Bronchial epithelial cell (primary cell): ENCODE results near the gene NMB. TPM values are rescaled to one million over a fixed set of nuclear protein-coding genes. Genes with fewer than 3 reads are reported as not detected.
"Not testable (repeated sequence)": the region's sequence is repeated elsewhere in the genome, so short reads cannot be mapped to it uniquely, and the experiment has no call there.

Source experiments
- DNase-seq: peaks from one replicate; pipeline ENCODE4 v3.0.0-alpha.2; 2010; ENCODE audit warnings: low read depth
- FAIRE-seq: peaks from 2 replicates; lab custom pipeline; 2011; peaks lifted over from hg19 to GRCh38; lab: Jason Lieb, UNC
- H3K27me3 ChIP-seq: 2 replicates; pipeline ENCODE4 v1.5.1; 2011; ENCODE audit warnings: low read length; ENCODE audit not compliant: control insufficient read depth, insufficient read depth
- H3K36me3 ChIP-seq: 2 replicates; pipeline ENCODE4 v1.5.1; 2011; ENCODE audit warnings: low read length; ENCODE audit not compliant: control insufficient read depth, insufficient read depth
- H3K4me3 ChIP-seq: 2 replicates; pipeline ENCODE4 v1.5.1; 2011; ENCODE audit warnings: mild to moderate bottlenecking, low read depth, low read length, control low read depth
- CTCF ChIP-seq: IDR thresholded peaks from 2 replicates; pipeline ENCODE4 v1.5.1; 2011; ENCODE audit warnings: mild to moderate bottlenecking, moderate library complexity, low read length, control low read depth, inconsistent platforms; ENCODE audit not compliant: insufficient read depth, severe bottlenecking
- total RNA-seq: library from RNA; depleted of rRNA; stranded (reverse); fragments of >200 nt; gene quantifications from 2 replicates; pipeline ENCODE4 v1.2.1, GENCODE V29; 2014

The NMB gene
- total RNA-seq, 1 donor from 2014 or later: 1.1 TPM

GRCh38 chr15:84696757-84697156 is 38.8 kb upstream of the NMB start:
- no peak overlapping the region for H3K4me3 ChIP-seq
- FAIRE-seq (no peak), DNase-seq (no peak)
- no peaks in the 10 kb centered on the region for H3K36me3 ChIP-seq
- no peaks in the 10 kb centered on the region for H3K27me3 ChIP-seq
- no peak for TF ChIP-seq CTCF

GRCh38 chr15:84690342-84690741 is 32.3 kb upstream of the NMB start:
- no peak overlapping the region for H3K4me3 ChIP-seq
- peaks cover 5% of the 10 kb centered on the region for H3K36me3 ChIP-seq
- FAIRE-seq: no peak
- no peaks in the 10 kb centered on the region for H3K27me3 ChIP-seq
- TF ChIP-seq CTCF: no peak
- DNase-seq: no peak

- H3K36me3 ChIP-seq: peaks cover 5% of the 10 kb centered on the region
- no peak for TF ChIP-seq CTCF
Observed at GRCh38 chr15:84689858-84690257, 31.9 kb upstream of the NMB start.

GRCh38 chr15:84686446-84686845 is 28.4 kb upstream of the NMB start:
- H3K36me3 ChIP-seq, H3K27me3 ChIP-seq, H3K4me3 ChIP-seq, FAIRE-seq, DNase-seq: not testable (repeated sequence)

More at GRCh38 chr15:84689858-84690257, 31.9 kb upstream of the NMB start:
- DNase-seq: no peak
- no peak overlapping the region for H3K4me3 ChIP-seq
- FAIRE-seq: no peak
- H3K27me3 ChIP-seq: no peaks in the 10 kb centered on the region

- DNase-seq (peak; percentile 90), FAIRE-seq (no peak)
- no peaks in the 10 kb centered on the region for H3K27me3 ChIP-seq
- peaks cover 6% of the 10 kb centered on the region for H3K36me3 ChIP-seq
- no peak overlapping the region for H3K4me3 ChIP-seq
- no peak for TF ChIP-seq CTCF
Observed at GRCh38 chr15:84685304-84685703, 27.3 kb upstream of the NMB start.

GRCh38 chr15:84684092-84684491 is 26.1 kb upstream of the NMB start:
- no peak for TF ChIP-seq CTCF
- no peak overlapping the region for H3K4me3 ChIP-seq
- H3K27me3 ChIP-seq: no peaks in the 10 kb centered on the region
- FAIRE-seq (no peak), DNase-seq (peak; percentile 27)
- H3K36me3 ChIP-seq: peaks cover 6% of the 10 kb centered on the region
